SU-DHL-6 (cell line): ENCODE results near the gene HSPA8.

Experiments
- H2AFZ ChIP-seq: fragments of 200-600 bp; sonication (generic); 2 replicates; pipeline ENCODE4 v1.6.1; 2014; ENCODE audit warnings: low read depth, mild to moderate bottlenecking, moderate library complexity, mixed read lengths, antibody characterized with exemption, low read length; ENCODE audit not compliant: severe bottlenecking
- H3F3A ChIP-seq: fragments of 200-600 bp; shearing (Covaris generic); 2 replicates; pipeline ENCODE4 v1.6.0; 2016; ENCODE audit warnings: antibody characterized with exemption, mild to moderate bottlenecking; ENCODE audit not compliant: insufficient read depth
- H3K27ac ChIP-seq: fragments of 200-600 bp; sonication (generic); 2 replicates; pipeline ENCODE4 v1.5.1; 2016; ENCODE audit warnings: low read depth, mild to moderate bottlenecking, low read length, moderate library complexity, mixed read lengths
- H3K27me3 ChIP-seq: fragments of 200-600 bp; sonication (generic), shearing (Covaris generic); 2 replicates; pipeline ENCODE4 v1.6.0; 2014; ENCODE audit warnings: mild to moderate bottlenecking, low read length
- H3K36me3 ChIP-seq: fragments of 200-600 bp; sonication (generic); 2 replicates; pipeline ENCODE4 v1.6.1; 2014; ENCODE audit warnings: mild to moderate bottlenecking, low read length, mixed read lengths
- H3K4me2 ChIP-seq: fragments of 300-600, 200-600 bp; shearing (Covaris generic), sonication (generic); 2 replicates; pipeline ENCODE4 v1.6.0; 2014; ENCODE audit warnings: low read length, low read depth, mild to moderate bottlenecking; ENCODE audit not compliant: poor library complexity, severe bottlenecking
- H3K4me3 ChIP-seq: fragments of 200-600 bp; sonication (generic); 2 replicates; pipeline ENCODE4 v1.5.1; 2014; ENCODE audit warnings: antibody characterized with exemption, low read length, mild to moderate bottlenecking, mixed read lengths; ENCODE audit not compliant: insufficient read depth, poor library complexity, severe bottlenecking
- H3K79me2 ChIP-seq: fragments of 200-600 bp; sonication (generic); 2 replicates; pipeline ENCODE4 v1.6.1; 2014; ENCODE audit warnings: mild to moderate bottlenecking, low read length, moderate library complexity; ENCODE audit not compliant: insufficient read depth
- H3K9ac ChIP-seq: fragments of 200-600 bp; sonication (generic); 2 replicates; pipeline ENCODE4 v1.7.0; 2014; ENCODE audit warnings: mild to moderate bottlenecking, low read length
- H3K9me2 ChIP-seq: fragments of 200-600 bp; sonication (generic); replicated peaks from 2 replicates; pipeline ENCODE4 v1.6.1; 2014; ENCODE audit warnings: low read length; ENCODE audit not compliant: insufficient read depth
- H3K9me3 ChIP-seq: fragments of 200-600 bp; sonication (generic); 2 replicates; pipeline ENCODE4 v1.6.1; 2014; ENCODE audit warnings: low read length, mixed read lengths; ENCODE audit not compliant: insufficient read depth
- H4K20me1 ChIP-seq: fragments of 200-600 bp; sonication (generic); 2 replicates; pipeline ENCODE4 v1.6.1; 2014; ENCODE audit warnings: low read depth, mild to moderate bottlenecking, antibody characterized with exemption, low read length, moderate library complexity, mixed read lengths
- EZH2phosphoT487 ChIP-seq: fragments of 200-600 bp; sonication (generic), shearing (Covaris generic); conservative IDR thresholded peaks from 2 replicates; pipeline ENCODE4 v1.6.1; 2018; ENCODE audit warnings: mild to moderate bottlenecking, antibody characterized with exemption, low read length, moderate library complexity, mixed read lengths
- TF ChIP-seq, protein P1 (sequence below): fragments of 200-600 bp; sonication (generic); IDR thresholded peaks from one replicate; pipeline ENCODE4 v1.5.1; 2017; ENCODE audit warnings: antibody characterized with exemption, mild to moderate bottlenecking, low read length, moderate library complexity; ENCODE audit not compliant: insufficient read depth, poor library complexity, severe bottlenecking

Gene HSPA8

DNA sequence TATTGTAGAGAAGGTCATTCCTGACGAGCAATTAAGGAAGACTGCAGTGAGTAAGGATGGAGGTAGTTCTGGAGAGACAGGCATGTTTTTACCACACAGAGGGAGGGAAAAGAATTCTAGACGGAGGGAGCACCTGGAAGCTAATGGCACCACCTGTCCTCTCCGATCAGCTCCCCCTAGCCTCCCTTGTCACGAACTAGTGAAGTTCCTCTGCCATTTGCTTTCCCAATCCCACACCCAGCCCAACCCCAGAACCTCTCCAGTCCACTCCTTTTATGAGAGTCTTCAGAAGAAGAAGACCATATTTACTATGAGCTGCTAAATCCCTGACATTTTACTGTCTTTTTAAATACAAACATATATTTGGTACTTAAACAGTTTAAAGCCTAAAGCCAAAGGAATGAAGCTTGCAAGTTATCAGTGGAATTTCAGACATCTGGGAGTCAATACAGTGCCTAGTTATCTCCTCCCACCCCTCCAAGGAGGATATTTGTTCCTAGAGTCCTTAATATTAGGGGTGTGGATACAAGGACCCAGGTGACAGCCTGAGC lies 46.1 kb upstream of the HSPA8 start:
- Histone ChIP-seq H3K27me3 (no peaks in the 10 kb centered on the region), H3K9me2 (no peaks in the 10 kb centered on the region), H3K9ac (no peak overlapping the region), H3K36me3 (no peaks in the 10 kb centered on the region), H3K27ac (no peak overlapping the region), H3K4me2 (no peak overlapping the region), H3K9me3 (no peaks in the 10 kb centered on the region), H4K20me1 (no peaks in the 10 kb centered on the region), H3K4me3 (no peak overlapping the region), H2AFZ (no peak overlapping the region), H3F3A (no peaks in the 10 kb centered on the region), H3K79me2 (no peaks in the 10 kb centered on the region)
- TF ChIP-seq, protein P1, sequence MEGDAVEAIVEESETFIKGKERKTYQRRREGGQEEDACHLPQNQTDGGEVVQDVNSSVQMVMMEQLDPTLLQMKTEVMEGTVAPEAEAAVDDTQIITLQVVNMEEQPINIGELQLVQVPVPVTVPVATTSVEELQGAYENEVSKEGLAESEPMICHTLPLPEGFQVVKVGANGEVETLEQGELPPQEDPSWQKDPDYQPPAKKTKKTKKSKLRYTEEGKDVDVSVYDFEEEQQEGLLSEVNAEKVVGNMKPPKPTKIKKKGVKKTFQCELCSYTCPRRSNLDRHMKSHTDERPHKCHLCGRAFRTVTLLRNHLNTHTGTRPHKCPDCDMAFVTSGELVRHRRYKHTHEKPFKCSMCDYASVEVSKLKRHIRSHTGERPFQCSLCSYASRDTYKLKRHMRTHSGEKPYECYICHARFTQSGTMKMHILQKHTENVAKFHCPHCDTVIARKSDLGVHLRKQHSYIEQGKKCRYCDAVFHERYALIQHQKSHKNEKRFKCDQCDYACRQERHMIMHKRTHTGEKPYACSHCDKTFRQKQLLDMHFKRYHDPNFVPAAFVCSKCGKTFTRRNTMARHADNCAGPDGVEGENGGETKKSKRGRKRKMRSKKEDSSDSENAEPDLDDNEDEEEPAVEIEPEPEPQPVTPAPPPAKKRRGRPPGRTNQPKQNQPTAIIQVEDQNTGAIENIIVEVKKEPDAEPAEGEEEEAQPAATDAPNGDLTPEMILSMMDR, result no peak
- no peak for TF ChIP-seq EZH2phosphoT487

- H2AFZ ChIP-seq, result no peak overlapping the region
- H3K27me3 ChIP-seq, result no peaks in the 10 kb centered on the region
- H3F3A ChIP-seq, result no peaks in the 10 kb centered on the region
- no peaks in the 10 kb centered on the region for H3K36me3 ChIP-seq
- no peaks in the 10 kb centered on the region for H4K20me1 ChIP-seq
- no peaks in the 10 kb centered on the region for H3K79me2 ChIP-seq
- H3K4me2 ChIP-seq, result no peak overlapping the region
- no peaks in the 10 kb centered on the region for H3K9me3 ChIP-seq
- no peak overlapping the region for H3K27ac ChIP-seq
- no peak overlapping the region for H3K4me3 ChIP-seq
- no peaks in the 10 kb centered on the region for H3K9me2 ChIP-seq
- TF ChIP-seq, protein P1, result no peak
- TF ChIP-seq EZH2phosphoT487, result no peak
- no peak overlapping the region for H3K9ac ChIP-seq
These were observed 42.8 kb upstream of the HSPA8 start for GRCh38 chr11:123104697-123105096.

GRCh38 chr11:123103326-123103980 lies 41.5 kb upstream of the HSPA8 start:
- H3K4me2 ChIP-seq, result no peak overlapping the region
- H3K79me2 ChIP-seq, result no peaks in the 10 kb centered on the region
- no peaks in the 10 kb centered on the region for H3K36me3 ChIP-seq
- no peaks in the 10 kb centered on the region for H3F3A ChIP-seq
- no peaks in the 10 kb centered on the region for H4K20me1 ChIP-seq
- no peak overlapping the region for H3K9ac ChIP-seq
- H3K9me3 ChIP-seq, result no peaks in the 10 kb centered on the region
- no peak overlapping the region for H2AFZ ChIP-seq
- no peak overlapping the region for H3K27ac ChIP-seq
- no peak overlapping the region for H3K4me3 ChIP-seq
- no peaks in the 10 kb centered on the region for H3K27me3 ChIP-seq
- TF ChIP-seq EZH2phosphoT487, result no peak
- TF ChIP-seq, protein P1, result peak; percentile 19
- H3K9me2 ChIP-seq, result no peaks in the 10 kb centered on the region
